AG04449 (cell line): ENCODE results near the gene TLN1.

ENCODE experiments used
- CTCF ChIA-PET: fragments of 350-600 bp; formaldehyde crosslinking; extraction: SDS; loops from one replicate; lab custom pipeline; 2021; ENCODE audit warnings: antibody characterized with exemption; lab: Yijun Ruan, JAX
- POLR2A ChIA-PET: fragments of 400-600, 350-600 bp; formaldehyde crosslinking; extraction: SDS; loops from one replicate; lab custom pipeline; 2020; ENCODE audit warnings: antibody characterized with exemption, inconsistent platforms; lab: Yijun Ruan, JAX
- DNase-seq: peaks from one replicate; pipeline ENCODE4 v3.0.0-alpha.2; 2010; ENCODE audit warnings: low read depth, low spot score
- H3K4me3 ChIP-seq: 2 replicates; pipeline ENCODE4 v1.5.1; 2011; ENCODE audit warnings: low read depth, mild to moderate bottlenecking, control low read depth, low read length
- TF ChIP-seq, protein P1 (sequence below): IDR thresholded peaks from one replicate; pipeline ENCODE4 v1.5.1; 2011; ENCODE audit warnings: mild to moderate bottlenecking, moderate library complexity, low read length, control low read depth, inconsistent platforms; ENCODE audit not compliant: insufficient read depth; ENCODE audit errors: missing control alignments

Gene TLN1, protein sequence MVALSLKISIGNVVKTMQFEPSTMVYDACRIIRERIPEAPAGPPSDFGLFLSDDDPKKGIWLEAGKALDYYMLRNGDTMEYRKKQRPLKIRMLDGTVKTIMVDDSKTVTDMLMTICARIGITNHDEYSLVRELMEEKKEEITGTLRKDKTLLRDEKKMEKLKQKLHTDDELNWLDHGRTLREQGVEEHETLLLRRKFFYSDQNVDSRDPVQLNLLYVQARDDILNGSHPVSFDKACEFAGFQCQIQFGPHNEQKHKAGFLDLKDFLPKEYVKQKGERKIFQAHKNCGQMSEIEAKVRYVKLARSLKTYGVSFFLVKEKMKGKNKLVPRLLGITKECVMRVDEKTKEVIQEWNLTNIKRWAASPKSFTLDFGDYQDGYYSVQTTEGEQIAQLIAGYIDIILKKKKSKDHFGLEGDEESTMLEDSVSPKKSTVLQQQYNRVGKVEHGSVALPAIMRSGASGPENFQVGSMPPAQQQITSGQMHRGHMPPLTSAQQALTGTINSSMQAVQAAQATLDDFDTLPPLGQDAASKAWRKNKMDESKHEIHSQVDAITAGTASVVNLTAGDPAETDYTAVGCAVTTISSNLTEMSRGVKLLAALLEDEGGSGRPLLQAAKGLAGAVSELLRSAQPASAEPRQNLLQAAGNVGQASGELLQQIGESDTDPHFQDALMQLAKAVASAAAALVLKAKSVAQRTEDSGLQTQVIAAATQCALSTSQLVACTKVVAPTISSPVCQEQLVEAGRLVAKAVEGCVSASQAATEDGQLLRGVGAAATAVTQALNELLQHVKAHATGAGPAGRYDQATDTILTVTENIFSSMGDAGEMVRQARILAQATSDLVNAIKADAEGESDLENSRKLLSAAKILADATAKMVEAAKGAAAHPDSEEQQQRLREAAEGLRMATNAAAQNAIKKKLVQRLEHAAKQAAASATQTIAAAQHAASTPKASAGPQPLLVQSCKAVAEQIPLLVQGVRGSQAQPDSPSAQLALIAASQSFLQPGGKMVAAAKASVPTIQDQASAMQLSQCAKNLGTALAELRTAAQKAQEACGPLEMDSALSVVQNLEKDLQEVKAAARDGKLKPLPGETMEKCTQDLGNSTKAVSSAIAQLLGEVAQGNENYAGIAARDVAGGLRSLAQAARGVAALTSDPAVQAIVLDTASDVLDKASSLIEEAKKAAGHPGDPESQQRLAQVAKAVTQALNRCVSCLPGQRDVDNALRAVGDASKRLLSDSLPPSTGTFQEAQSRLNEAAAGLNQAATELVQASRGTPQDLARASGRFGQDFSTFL (N-terminal part only)

DNA sequence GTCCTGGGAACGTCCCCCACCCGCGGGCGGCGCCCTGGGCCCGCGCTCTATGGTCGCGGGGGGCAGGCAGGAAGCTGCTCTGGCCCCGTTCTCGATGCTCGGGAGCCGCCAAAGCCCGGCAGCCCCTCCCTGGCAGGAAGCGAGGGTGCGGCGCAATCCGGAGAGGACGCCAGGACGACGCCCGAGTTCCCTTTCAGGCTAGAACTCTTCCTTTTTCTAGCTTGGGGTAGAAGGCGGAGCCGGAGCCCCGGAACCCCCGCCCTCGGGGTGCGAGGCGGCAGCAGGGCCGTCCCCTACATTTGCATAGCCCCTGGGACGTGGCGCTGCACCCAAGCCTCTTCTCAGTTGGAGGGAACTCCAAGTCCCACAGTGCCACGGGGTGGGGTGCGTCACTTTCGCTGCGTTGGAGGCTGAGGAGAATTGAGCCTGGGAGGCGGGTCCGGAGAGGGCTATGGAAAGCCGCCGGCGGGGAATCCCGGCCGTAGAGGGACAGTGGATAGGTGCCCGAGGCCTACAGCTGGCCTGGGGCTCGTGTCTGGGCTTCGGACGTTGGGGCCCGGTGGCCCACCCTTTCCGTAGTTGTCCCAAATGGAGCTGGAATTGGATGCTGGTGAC, at the start of gene TLN1, which contains the start of gene CREB3:
Gene TLN1 (minus strand): TSS at position 11 of the 615 bp plus-strand sequence. CDS start 6,501 bp downstream, outside the sequence.
Gene CREB3 (plus strand): TSS at position 482 of the 615 bp plus-strand sequence. CDS start 107 bp downstream, at position 589.
- DNase-seq = peak; percentile 96
- ChIA-PET CTCF (interaction anchor here (0.6 to 31.2 kb wide), 9 partner anchors 11 to 218 kb away, joined by 3 to 816 read pairs (median 6); partner anchors contain the start of genes ARHGEF39 and TPM2), POLR2A (interaction anchor here (0.7 to 9.6 kb wide), 10 partner anchors 10 to 216 kb away, joined by 3 to 325 read pairs (median 4); partner anchors contain the start of genes ARHGEF39, CCDC107, GBA2 and RGP1)
- H3K4me3 ChIP-seq = peak within 1 kb of the TSS; percentile 87
- TF ChIP-seq, protein P1, sequence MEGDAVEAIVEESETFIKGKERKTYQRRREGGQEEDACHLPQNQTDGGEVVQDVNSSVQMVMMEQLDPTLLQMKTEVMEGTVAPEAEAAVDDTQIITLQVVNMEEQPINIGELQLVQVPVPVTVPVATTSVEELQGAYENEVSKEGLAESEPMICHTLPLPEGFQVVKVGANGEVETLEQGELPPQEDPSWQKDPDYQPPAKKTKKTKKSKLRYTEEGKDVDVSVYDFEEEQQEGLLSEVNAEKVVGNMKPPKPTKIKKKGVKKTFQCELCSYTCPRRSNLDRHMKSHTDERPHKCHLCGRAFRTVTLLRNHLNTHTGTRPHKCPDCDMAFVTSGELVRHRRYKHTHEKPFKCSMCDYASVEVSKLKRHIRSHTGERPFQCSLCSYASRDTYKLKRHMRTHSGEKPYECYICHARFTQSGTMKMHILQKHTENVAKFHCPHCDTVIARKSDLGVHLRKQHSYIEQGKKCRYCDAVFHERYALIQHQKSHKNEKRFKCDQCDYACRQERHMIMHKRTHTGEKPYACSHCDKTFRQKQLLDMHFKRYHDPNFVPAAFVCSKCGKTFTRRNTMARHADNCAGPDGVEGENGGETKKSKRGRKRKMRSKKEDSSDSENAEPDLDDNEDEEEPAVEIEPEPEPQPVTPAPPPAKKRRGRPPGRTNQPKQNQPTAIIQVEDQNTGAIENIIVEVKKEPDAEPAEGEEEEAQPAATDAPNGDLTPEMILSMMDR = peak; percentile 44

DNA sequence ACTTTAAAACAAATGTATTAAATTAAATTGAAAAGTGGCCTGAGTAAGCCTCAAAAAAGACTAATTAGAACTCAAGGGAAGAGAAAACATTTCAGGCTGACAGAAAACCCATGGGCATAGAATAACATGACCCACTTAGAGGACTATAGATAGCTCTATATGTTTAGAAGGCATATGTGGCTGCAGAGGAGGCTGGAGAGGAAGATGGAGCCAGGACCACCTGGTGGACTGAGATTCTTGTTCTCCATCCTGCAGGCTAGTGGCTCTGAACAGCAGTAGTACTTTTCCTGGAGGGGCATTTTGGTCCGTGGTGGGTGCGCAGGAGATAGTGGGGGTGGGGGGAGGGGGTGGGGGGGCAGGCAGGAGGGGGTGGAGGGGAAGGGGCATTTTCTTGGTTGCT, 49.1 kb upstream of the TLN1 start:
- CTCF ChIA-PET = interaction anchor here (1.0 to 3.2 kb wide), 3 partner anchors 9 to 164 kb away, joined by 3 to 17 read pairs (median 3); no protein-coding TSS in a partner anchor
- DNase-seq = no peak
- no peak overlapping the region for H3K4me3 ChIP-seq
- POLR2A ChIA-PET = no interaction called here
- TF ChIP-seq, protein P1 = no peak

DNA sequence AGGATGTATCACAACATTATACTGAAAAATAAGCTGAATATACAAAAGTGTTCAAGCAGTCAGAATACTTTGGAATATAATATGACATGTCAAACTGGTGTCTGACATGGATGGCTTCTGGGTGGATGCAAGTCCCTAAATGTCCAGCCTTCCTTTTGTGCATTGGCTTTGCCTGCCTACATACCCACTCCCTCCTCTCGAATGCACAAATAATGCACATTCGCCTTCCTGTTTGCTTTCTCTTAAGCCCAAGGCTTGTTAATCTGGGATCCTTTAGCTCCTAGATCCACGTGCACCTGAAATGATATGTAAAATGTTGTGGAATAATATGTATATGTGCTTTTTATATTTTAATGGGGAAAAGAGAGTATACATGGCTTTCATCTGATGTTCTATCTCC, 46.5 kb upstream of the TLN1 start:
- ChIA-PET CTCF (interaction anchor here (0.8 to 11.6 kb wide), 7 partner anchors 8 to 104 kb away, joined by 3 to 102 read pairs (median 3); no protein-coding TSS in a partner anchor), POLR2A (interaction anchor here (0.7 kb wide), 1 partner anchor 9 kb away, joined by 3 read pairs; no protein-coding TSS in a partner anchor)
- DNase-seq = no peak
- TF ChIP-seq, protein P1 = no peak
- no peak overlapping the region for H3K4me3 ChIP-seq

DNA sequence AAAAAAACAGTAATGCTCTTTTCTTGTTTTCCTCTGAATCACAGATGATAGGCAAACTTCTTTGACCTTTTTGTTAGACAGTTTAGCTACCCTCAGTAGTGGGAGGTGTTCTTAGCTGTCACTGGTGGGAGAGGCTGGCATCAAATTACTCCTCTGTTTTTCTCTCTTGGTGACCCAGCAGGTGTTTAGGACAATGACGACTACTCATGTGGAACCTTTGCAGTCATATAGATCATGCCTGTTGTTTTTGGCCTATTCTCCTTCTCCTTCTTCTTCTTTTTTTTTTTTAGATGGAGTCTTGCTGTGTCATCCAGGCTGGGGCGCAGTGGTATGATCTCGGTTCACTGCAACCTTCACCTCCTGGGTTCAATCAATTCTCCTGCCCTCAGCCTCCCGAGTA, 44.0 kb upstream of the TLN1 start:
- CTCF ChIA-PET = interaction anchor here (0.7 to 11.6 kb wide), 7 partner anchors 9 to 107 kb away, joined by 3 to 102 read pairs (median 3); no protein-coding TSS in a partner anchor
- no peak for DNase-seq
- POLR2A ChIA-PET = no interaction called here
- H3K4me3 ChIP-seq = no peak overlapping the region
- TF ChIP-seq, protein P1 = no peak
